Duodenal mucosa (tissue), 2 donors: Measurements from ENCODE around the gene CD70.
"Not testable (repeated sequence)": the region's sequence is repeated elsewhere in the genome, so short reads cannot be mapped to it uniquely, and the experiment has no call there.

Source experiments
- H3K27ac ChIP-seq: one replicate; pipeline ENCODE4 v1.7.0; 2013; ENCODE audit warnings: low read depth, low read length
- H3K27me3 ChIP-seq, 2 donors: one replicate each; pipeline ENCODE4 v1.7.0; 2013; ENCODE audit warnings: low read length in 2 of 2, control low read depth in 1 of 2; ENCODE audit not compliant: insufficient read depth in 2 of 2, control insufficient read depth in 1 of 2
- H3K36me3 ChIP-seq, 2 donors: one replicate each; pipeline ENCODE4 v1.7.0; 2013; ENCODE audit warnings: low read length in 2 of 2, control low read depth in 1 of 2; ENCODE audit not compliant: insufficient read depth in 2 of 2, control insufficient read depth in 1 of 2
- H3K4me1 ChIP-seq, 2 donors: one replicate each; pipeline ENCODE4 v1.7.0; 2013; ENCODE audit warnings: low read length in 2 of 2, control low read depth in 1 of 2; ENCODE audit not compliant: insufficient read depth in 2 of 2, control insufficient read depth in 1 of 2
- H3K4me3 ChIP-seq, 2 donors: one replicate each; pipeline ENCODE4 v1.7.0; 2013; ENCODE audit warnings: low read length in 2 of 2, low read depth in 1 of 2
- H3K9ac ChIP-seq, 2 donors: one replicate each; pipeline ENCODE4 v1.7.0; 2013; ENCODE audit warnings: low read length in 2 of 2, low read depth in 1 of 2
- H3K9me3 ChIP-seq, 2 donors: one replicate each; pipeline ENCODE4 v1.7.0; 2013; ENCODE audit warnings: low read length in 2 of 2, control low read depth in 1 of 2; ENCODE audit not compliant: control insufficient read depth in 1 of 2

Gene CD70

GRCh38 chr19:6551607-6552450 is 39.1 kb downstream of the CD70 start:
- peaks cover 0 to 5% of the 10 kb centered on the region in 2 donors for H3K27me3 ChIP-seq
- no peak overlapping the region for H3K27ac ChIP-seq
- no peaks in the 10 kb centered on the region for H3K36me3 ChIP-seq
- H3K9me3 ChIP-seq: no peaks in the 10 kb centered on the region
- no peak overlapping the region for H3K9ac ChIP-seq
- no peak overlapping the region for H3K4me3 ChIP-seq
- H3K4me1 ChIP-seq: no peaks in the 10 kb centered on the region

GRCh38 chr19:6551091-6551490 is 39.9 kb downstream of the CD70 start:
- H3K9ac ChIP-seq: no peak overlapping the region
- no peak overlapping the region for H3K4me3 ChIP-seq
- H3K27ac ChIP-seq: no peak overlapping the region
- H3K9me3 ChIP-seq: no peaks in the 10 kb centered on the region
- peaks cover 0 to 5% of the 10 kb centered on the region in 2 donors for H3K27me3 ChIP-seq
- no peaks in the 10 kb centered on the region for H3K36me3 ChIP-seq
- H3K4me1 ChIP-seq: no peaks in the 10 kb centered on the region

DNA sequence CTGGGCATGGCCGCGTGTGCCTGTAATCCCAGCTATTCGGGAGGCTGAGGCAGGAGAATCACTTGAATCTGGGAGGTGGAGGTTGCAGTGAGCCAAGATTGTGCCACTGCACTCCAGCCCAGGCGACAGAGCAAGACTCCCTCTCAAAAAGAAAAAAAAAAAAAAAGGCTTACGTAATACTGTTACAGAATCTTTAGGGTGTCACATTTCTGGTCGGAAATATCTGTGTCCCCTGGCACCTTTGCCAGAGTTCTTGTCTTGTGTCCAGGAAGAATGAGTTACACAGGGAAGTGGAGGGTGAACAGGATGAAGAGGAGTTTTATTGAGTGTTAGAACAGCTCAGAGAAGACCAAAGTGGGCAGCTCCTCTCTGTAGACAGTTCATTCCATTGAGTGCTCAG is 40.3 kb downstream of the CD70 start:
- H3K36me3 ChIP-seq, H3K9ac ChIP-seq: not testable (repeated sequence)

GRCh38 chr19:6543866-6544347 is 47.0 kb downstream of the CD70 start:
- no peak overlapping the region for H3K9ac ChIP-seq
- H3K27ac ChIP-seq: no peak overlapping the region
- H3K36me3 ChIP-seq: no peaks in the 10 kb centered on the region
- H3K4me3 ChIP-seq: no peak overlapping the region
- no peaks in the 10 kb centered on the region for H3K4me1 ChIP-seq
- H3K9me3 ChIP-seq: no peaks in the 10 kb centered on the region
- H3K27me3 ChIP-seq: peaks cover 0 to 2% of the 10 kb centered on the region in 2 donors

More for the DNA sequence above, 40.3 kb downstream of the CD70 start:
- H3K4me3 ChIP-seq, H3K4me1 ChIP-seq, H3K27me3 ChIP-seq, H3K9me3 ChIP-seq, H3K27ac ChIP-seq: not testable (repeated sequence)

DNA sequence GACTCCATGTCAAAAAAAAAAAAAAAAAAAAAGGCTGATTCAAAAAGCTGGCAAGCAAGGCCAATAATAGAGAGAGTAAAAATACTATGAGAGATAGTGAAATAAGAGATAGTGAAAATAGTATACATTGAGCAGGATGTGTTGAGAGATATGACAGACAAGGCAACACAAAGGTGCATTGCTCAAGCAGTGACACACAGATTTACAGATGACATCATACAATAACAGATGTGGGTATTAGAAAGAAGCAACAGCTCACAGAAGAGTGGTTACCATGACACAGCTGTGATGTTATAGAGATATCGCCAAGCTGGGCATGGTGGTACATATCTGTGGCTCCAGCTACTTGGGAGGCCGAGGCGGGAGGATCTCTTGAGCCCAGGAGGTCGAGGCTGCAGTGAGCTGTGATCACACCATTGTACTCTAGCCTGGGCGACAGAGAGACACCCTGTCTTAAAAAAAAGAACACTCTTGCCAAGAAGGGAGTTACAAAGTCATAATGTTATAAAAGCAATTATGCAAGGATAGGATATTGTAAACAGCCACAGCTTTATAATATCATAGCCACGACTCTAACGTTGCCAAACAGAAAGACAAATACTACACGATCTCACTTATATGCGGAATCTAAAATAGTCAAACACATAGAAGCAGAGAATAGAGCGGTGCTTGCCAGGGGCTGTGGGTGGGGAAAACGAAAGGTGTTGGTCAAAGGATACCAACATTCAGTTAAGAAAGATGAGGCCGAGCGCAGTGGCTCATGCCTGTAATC is 49.8 kb downstream of the CD70 start:
- Histone ChIP-seq H3K36me3 (no peaks in the 10 kb centered on the region), H3K9me3 (no peaks in the 10 kb centered on the region), H3K27me3 (peaks cover 0 to 2% of the 10 kb centered on the region in 2 donors), H3K4me1 (peaks cover 3 to 5% of the 10 kb centered on the region in 2 donors), H3K9ac (no peak overlapping the region), H3K4me3 (no peak overlapping the region), H3K27ac (no peak overlapping the region)

DNA sequence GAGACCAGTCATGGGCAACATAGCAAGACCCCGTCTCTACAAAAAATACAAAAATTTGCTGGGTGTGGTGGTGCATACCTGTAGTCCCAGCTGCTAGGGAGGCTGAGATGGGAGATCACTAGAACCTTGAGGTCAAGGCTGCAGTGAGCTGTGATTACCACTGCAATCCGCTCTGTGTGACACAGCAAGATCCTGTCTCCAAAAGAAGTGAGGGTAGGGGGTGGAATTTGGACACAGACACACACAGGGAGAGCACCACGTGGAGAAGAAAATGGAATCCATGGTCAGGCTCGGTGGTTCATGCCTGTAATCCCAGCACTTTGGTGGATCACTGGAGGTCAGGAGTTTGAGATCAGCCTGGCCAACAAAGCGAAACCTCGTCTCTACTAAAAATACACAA is 51.4 kb downstream of the CD70 start:
- H3K27ac ChIP-seq: no peak overlapping the region
- no peak overlapping the region for H3K4me3 ChIP-seq
- H3K9ac ChIP-seq: no peak overlapping the region
- H3K9me3 ChIP-seq: no peaks in the 10 kb centered on the region
- H3K4me1 ChIP-seq: peaks cover 3 to 8% of the 10 kb centered on the region in 2 donors
- no peaks in the 10 kb centered on the region for H3K36me3 ChIP-seq
- peaks cover 0 to 7% of the 10 kb centered on the region in 2 donors for H3K27me3 ChIP-seq
